Panc1 (cell line): Measurements from ENCODE around the gene CRB2. TPM values are rescaled to one million over a fixed set of nuclear protein-coding genes. Genes with fewer than 3 reads are reported as not detected.

Experiments used
- ATAC-seq: fragments of 200-7000 bp; cut with Tn5 transposase; 2 replicates; pipeline ENCODE4 v1.9.1; 2020; ENCODE audit warnings: mild to moderate bottlenecking, moderate library complexity
- BruUV-seq: library from RNA; stranded (reverse); fragments of 400-500 nt; replicated peaks from 2 replicates; lab custom pipeline; 2021; lab: Mats Ljungman, UMichigan
- CTCF ChIA-PET: fragments of 300-600 bp; sonication (Branson Sonifier 250); formaldehyde crosslinking; loops from one replicate; lab custom pipeline; 2022; ENCODE audit warnings: antibody characterized with exemption; lab: Charles Lee
- POLR2A ChIA-PET: fragments of 300-600 bp; sonication (Branson Sonifier 250); formaldehyde crosslinking; loops from one replicate; lab custom pipeline; 2022; ENCODE audit warnings: antibody characterized with exemption; lab: Charles Lee
- DNase-seq: peaks from one replicate; pipeline ENCODE4 v3.0.0-alpha.2; 2010; ENCODE audit warnings: low read depth, low spot score
- H3K27ac ChIP-seq: 2 replicates; pipeline ENCODE4 v1.5.1; 2011; ENCODE audit warnings: mild to moderate bottlenecking, low read length, inconsistent platforms
- H3K27me3 ChIP-seq: fragments of 200-500 bp; sonication (Bioruptor generic); 2 replicates; pipeline ENCODE4 v1.6.0; 2014; ENCODE audit warnings: low read length, inconsistent platforms; ENCODE audit not compliant: control insufficient read depth, insufficient read depth
- H3K36me3 ChIP-seq: fragments of 200-500 bp; sonication (Bioruptor generic); 2 replicates; pipeline ENCODE4 v1.5.1; 2014; ENCODE audit warnings: inconsistent platforms, mild to moderate bottlenecking, low read length, moderate library complexity; ENCODE audit not compliant: control insufficient read depth, insufficient read depth
- H3K4me1 ChIP-seq: 2 replicates; pipeline ENCODE4 v1.5.1; 2011; ENCODE audit warnings: inconsistent platforms, mild to moderate bottlenecking, low read length, moderate library complexity; ENCODE audit not compliant: control insufficient read depth, insufficient read depth
- H3K4me3 ChIP-seq, 2 experiments: 2 replicates each; pipeline ENCODE4 v1.5.1; 2011 to 2012; ENCODE audit warnings: low read depth in 2 of 2, low read length in 2 of 2, mild to moderate bottlenecking in 2 of 2, inconsistent platforms in 1 of 2, moderate library complexity in 1 of 2
- H3K9me3 ChIP-seq: fragments of 200-500 bp; sonication (Bioruptor generic); 2 replicates; pipeline ENCODE4 v1.5.1; 2014; ENCODE audit warnings: low read depth, mild to moderate bottlenecking, inconsistent platforms, low read length, moderate library complexity; ENCODE audit not compliant: control insufficient read depth, insufficient read depth
- POLR2AphosphoS5 ChIP-seq: IDR thresholded peaks from 2 replicates; pipeline ENCODE4 v1.6.1; 2012; ENCODE audit warnings: mild to moderate bottlenecking, low read depth, low read length, moderate library complexity
- SIN3A ChIP-seq: IDR thresholded peaks from 2 replicates; pipeline ENCODE4 v1.6.1; 2012; ENCODE audit warnings: low read depth, mild to moderate bottlenecking, low read length, moderate library complexity, borderline replicate concordance; ENCODE audit not compliant: insufficient read depth
- TCF7L2 ChIP-seq: IDR thresholded peaks from 2 replicates; pipeline ENCODE4 v1.6.1; 2011; ENCODE audit warnings: mild to moderate bottlenecking, low read depth, low read length, inconsistent platforms
- in situ Hi-C: cut with HindIII; loops from 2 replicates; pipeline ENCODE4 v1.10.0; 2016; ENCODE audit warnings: low sequenced_read_pairs, low pct_unique_long_range_greater_than_20kb
- intact Hi-C: fragments of 100-400 bp; cut with micrococcal nuclease; formaldehyde crosslinking; loops from one replicate; pipeline ENCODE4 v1.10.0; 2022; ENCODE audit not compliant: unreplicated experiment
- total RNA-seq: library from RNA; stranded (reverse); gene quantifications from one replicate; pipeline ENCODE4 v1.2.1, GENCODE V29; 2021; ENCODE audit not compliant: unreplicated experiment
- TF ChIP-seq, protein P1 (sequence below): fragments of 450-650 bp; IDR thresholded peaks from 2 replicates; pipeline ENCODE4 v1.5.1; 2017; ENCODE audit warnings: mild to moderate bottlenecking
- TF ChIP-seq, protein P2 (sequence below), 2 experiments: IDR thresholded peaks; 2 replicates each; pipeline ENCODE4 v1.6.1; 2011 to 2012; ENCODE audit warnings: low read depth in 2 of 2, control low read depth in 1 of 2, low read length in 1 of 2, mild to moderate bottlenecking in 1 of 2, moderate library complexity in 1 of 2; ENCODE audit not compliant: insufficient read depth in 1 of 2

The CRB2 gene
- total RNA-seq, 1 experiment from 2014 or later, result 0.05 TPM

DNA sequence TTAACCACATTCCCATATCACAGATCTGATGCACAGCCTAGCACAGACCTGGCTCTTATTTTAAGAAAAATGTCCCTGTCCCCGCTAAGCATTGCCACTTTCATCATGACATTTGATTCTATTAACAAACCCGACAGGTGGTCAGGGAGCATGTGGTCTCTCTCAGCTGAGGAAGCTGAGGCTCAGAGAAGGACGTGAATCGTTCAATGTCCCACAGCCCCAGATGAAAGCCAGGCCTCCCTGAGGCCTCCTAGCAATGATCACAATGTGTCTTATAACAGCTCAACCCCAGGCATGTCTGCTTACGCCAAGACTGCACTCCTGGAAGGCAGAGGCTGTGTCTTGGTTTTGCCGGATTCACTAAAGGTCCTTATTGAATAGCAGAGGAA lies 10.4 kb upstream of the CRB2 start:
- ATAC-seq, result no peak
- no peaks in the 10 kb centered on the region for H3K27me3 ChIP-seq
- in situ Hi-C loops (no loop called here), intact Hi-C loops (no loop called here)
- ChIA-PET POLR2A (no interaction called here), CTCF (no interaction called here)
- TF ChIP-seq POLR2AphosphoS5 (no peak), SIN3A (no peak), TCF7L2 (no peak)
- TF ChIP-seq, protein P1, sequence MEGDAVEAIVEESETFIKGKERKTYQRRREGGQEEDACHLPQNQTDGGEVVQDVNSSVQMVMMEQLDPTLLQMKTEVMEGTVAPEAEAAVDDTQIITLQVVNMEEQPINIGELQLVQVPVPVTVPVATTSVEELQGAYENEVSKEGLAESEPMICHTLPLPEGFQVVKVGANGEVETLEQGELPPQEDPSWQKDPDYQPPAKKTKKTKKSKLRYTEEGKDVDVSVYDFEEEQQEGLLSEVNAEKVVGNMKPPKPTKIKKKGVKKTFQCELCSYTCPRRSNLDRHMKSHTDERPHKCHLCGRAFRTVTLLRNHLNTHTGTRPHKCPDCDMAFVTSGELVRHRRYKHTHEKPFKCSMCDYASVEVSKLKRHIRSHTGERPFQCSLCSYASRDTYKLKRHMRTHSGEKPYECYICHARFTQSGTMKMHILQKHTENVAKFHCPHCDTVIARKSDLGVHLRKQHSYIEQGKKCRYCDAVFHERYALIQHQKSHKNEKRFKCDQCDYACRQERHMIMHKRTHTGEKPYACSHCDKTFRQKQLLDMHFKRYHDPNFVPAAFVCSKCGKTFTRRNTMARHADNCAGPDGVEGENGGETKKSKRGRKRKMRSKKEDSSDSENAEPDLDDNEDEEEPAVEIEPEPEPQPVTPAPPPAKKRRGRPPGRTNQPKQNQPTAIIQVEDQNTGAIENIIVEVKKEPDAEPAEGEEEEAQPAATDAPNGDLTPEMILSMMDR, result no peak
- TF ChIP-seq, protein P2, sequence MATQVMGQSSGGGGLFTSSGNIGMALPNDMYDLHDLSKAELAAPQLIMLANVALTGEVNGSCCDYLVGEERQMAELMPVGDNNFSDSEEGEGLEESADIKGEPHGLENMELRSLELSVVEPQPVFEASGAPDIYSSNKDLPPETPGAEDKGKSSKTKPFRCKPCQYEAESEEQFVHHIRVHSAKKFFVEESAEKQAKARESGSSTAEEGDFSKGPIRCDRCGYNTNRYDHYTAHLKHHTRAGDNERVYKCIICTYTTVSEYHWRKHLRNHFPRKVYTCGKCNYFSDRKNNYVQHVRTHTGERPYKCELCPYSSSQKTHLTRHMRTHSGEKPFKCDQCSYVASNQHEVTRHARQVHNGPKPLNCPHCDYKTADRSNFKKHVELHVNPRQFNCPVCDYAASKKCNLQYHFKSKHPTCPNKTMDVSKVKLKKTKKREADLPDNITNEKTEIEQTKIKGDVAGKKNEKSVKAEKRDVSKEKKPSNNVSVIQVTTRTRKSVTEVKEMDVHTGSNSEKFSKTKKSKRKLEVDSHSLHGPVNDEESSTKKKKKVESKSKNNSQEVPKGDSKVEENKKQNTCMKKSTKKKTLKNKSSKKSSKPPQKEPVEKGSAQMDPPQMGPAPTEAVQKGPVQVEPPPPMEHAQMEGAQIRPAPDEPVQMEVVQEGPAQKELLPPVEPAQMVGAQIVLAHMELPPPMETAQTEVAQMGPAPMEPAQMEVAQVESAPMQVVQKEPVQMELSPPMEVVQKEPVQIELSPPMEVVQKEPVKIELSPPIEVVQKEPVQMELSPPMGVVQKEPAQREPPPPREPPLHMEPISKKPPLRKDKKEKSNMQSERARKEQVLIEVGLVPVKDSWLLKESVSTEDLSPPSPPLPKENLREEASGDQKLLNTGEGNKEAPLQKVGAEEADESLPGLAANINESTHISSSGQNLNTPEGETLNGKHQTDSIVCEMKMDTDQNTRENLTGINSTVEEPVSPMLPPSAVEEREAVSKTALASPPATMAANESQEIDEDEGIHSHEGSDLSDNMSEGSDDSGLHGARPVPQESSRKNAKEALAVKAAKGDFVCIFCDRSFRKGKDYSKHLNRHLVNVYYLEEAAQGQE (IDR thresholded peaks at IDR 0.05; ENCODE audit: insufficient read depth in 1 of 2, low read depth in 2 of 2, low read length in 1 of 2), result no peak
- BruUV-seq, result no TSS peak
- no peaks in the 10 kb centered on the region for H3K9me3 ChIP-seq
- H3K4me1 ChIP-seq, result no peaks in the 10 kb centered on the region
- DNase-seq, result no peak
- H3K27ac ChIP-seq, result no peak overlapping the region
- H3K36me3 ChIP-seq, result no peaks in the 10 kb centered on the region
- no peak overlapping the region for H3K4me3 ChIP-seq

DNA sequence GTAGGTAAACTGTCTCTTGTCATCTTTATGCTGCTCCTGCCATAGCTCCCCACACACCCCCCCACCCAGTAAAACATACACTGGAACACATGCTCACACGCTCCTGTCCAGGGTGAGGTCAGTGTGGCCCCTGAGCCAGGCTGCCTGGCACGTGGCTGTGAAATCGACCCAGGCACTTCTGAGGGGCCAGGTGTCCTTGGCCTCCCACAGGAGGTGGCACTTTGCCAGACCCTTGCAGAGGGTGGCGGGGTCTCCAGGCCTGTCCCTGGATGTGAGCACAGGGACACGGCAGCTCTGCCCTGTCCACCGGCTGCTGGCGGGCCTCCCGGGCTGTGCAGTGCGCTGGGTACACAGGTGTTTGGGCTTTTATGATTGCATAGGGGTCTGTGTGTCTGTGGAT lies 10.0 kb upstream of the CRB2 start:
- Histone ChIP-seq H3K27me3 (no peaks in the 10 kb centered on the region), H3K9me3 (no peaks in the 10 kb centered on the region), H3K36me3 (no peaks in the 10 kb centered on the region), H3K4me1 (no peaks in the 10 kb centered on the region), H3K4me3 (no peak overlapping the region), H3K27ac (no peak overlapping the region)
- ATAC-seq (no peak), DNase-seq (no peak)
- no TSS peak for BruUV-seq
- in situ Hi-C loops (no loop called here), intact Hi-C loops (no loop called here)
- TF ChIP-seq TCF7L2 (no peak), POLR2AphosphoS5 (no peak), SIN3A (no peak)
- TF ChIP-seq, protein P1, result no peak
- TF ChIP-seq, protein P2 (IDR thresholded peaks at IDR 0.05; ENCODE audit: insufficient read depth in 1 of 2, low read depth in 2 of 2, low read length in 1 of 2), result no peak
- CTCF ChIA-PET, result no interaction called here
- POLR2A ChIA-PET, result no interaction called here
